ENCODE data around the gene ERVFRD-1.
"Not testable (repeated sequence)": the region's sequence is repeated elsewhere in the genome, so short reads cannot be mapped to it uniquely, and the experiment has no call there.

Gene ERVFRD-1

GRCh38 chr6:11087141-11087812, 24.2 kb downstream of the ERVFRD-1 start:
- not testable (repeated sequence) for DNase-seq (ENCODE audit: low spot score)

DNA sequence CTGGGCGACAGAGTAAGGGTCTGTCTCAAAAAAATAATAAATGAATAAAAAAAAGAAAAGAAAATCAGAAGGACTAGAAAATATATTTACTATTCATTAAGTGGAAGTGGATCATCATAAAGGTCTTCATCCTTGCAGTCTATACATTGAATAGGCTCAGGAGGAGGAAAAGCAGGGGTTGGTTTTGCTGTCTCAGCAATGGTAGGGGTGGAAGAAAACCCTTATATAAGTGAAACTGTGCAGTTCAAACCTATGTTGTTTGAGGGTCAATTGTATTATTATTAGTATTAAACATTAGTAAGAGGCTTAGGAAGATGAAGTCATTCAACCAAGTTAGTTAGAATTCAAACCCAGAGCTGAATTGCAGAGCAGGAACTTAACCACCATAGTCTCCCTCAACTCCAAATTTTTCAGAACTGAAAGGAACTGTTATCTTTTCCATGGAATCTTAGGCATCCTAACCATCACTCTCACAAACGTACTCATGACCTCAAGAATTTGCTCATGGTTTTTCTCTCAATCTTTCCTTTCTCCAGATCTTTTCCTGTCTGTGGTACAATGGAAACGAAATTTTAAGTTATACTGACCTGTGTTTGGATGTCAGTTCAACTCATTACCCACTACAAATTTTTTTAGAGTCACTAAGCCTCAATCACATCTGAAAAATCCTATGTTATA, 25.6 kb downstream of the ERVFRD-1 start:
- DNase-seq (ENCODE audit: low spot score): no peak

GRCh38 chr6:11083956-11084355, 27.6 kb downstream of the ERVFRD-1 start:
- DNase-seq (ENCODE audit: low spot score): no peak

DNA sequence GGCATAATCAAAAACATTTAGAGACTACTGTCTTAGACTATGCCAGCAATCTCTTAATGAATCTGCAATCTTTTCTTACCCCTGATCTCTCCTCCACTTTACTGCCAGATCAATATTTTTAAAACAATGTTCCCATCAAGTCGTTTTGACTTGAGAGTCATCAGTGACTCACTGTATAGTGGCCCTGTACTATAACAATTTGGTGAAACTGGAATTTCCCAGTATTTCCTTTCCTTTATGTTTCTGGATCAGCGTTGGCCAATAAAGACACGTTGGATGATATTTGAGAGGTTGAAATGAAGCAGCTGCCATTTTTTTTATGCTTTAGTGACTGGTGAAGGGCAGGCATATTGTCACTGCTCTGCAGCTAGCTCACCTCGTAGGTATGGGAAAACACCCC, 28.0 kb downstream of the ERVFRD-1 start:
- no peak for DNase-seq (ENCODE audit: low spot score)

GRCh38 chr6:11080296-11080695, 31.2 kb downstream of the ERVFRD-1 start:
- DNase-seq (ENCODE audit: low spot score): no peak

DNA sequence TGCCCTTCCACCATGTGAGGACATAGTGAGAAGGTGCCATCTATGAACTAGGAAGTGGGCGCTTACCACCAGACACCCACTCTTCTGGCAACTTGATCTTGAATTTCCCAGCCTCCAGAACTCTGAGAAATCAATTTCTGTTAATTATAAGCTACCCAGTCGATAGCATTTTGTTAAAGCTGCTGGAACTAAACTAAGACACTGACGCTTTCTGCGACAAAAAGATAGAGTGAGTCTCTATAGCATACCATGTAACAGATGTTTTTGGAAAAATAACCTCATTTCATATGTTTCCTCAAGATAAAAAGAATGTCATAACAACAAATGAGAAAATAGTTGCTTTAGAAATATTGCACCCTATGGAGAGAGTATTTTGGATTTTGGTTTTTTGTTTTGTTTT, 33.3 kb downstream of the ERVFRD-1 start:
- DNase-seq (ENCODE audit: low spot score): no peak

GRCh38 chr6:11076540-11076939, 35.0 kb downstream of the ERVFRD-1 start:
- DNase-seq (ENCODE audit: low spot score): no peak

GRCh38 chr6:11072101-11072500, 39.4 kb downstream of the ERVFRD-1 start:
- no peak for DNase-seq (ENCODE audit: low spot score)

GRCh38 chr6:11069760-11070159, 41.8 kb downstream of the ERVFRD-1 start:
- DNase-seq (ENCODE audit: low spot score): no peak

- no peak for DNase-seq (ENCODE audit: low spot score)
These were observed 44.2 kb downstream of the ERVFRD-1 start for GRCh38 chr6:11067348-11067747.

GRCh38 chr6:11066505-11067347, 44.8 kb downstream of the ERVFRD-1 start:
- DNase-seq (ENCODE audit: low spot score): no peak

DNA sequence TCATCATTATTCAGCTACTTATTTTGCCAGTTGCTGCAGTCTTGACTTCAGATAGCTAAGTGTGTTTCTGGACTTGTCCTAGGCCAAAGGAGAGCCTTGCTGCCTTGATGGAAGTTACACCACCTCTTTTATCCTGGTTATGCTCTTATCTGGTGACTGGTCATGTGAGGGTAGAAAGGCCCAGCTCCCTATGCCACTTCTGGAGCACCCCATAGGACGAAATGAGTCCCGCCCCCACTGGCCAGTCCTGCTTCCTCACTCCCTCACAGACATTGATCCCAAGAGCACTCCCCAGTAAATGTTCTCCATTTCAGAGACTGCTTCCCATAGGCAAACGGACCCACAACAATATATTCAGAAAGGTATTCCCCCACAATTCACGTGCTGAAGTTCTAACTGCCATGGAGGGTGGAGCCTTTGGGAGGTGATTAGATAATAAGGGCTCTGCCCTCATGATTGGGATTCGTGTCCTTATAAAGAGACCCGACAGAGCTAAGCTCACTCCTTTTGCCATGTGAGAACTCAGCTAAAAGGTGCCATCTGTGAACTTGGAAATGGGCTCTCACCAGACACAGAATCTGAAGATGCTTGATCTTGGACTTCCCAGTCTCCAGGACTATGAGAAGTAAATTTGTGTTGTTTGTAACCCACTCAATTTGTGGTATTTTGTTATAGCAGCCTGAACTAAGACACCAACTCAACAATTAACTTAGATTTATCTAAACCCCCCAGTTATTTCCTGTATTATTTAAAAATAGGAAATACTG, 45.9 kb downstream of the ERVFRD-1 start:
- no peak for DNase-seq (ENCODE audit: low spot score)

- DNase-seq (ENCODE audit: low spot score): no peak
These were observed 46.7 kb downstream of the ERVFRD-1 start for GRCh38 chr6:11064836-11065235.

GRCh38 chr6:11062715-11063114, 48.8 kb downstream of the ERVFRD-1 start:
- no peak for DNase-seq (ENCODE audit: low spot score)

GRCh38 chr6:11062083-11062482, 49.4 kb downstream of the ERVFRD-1 start:
- no peak for DNase-seq (ENCODE audit: low spot score)

DNA sequence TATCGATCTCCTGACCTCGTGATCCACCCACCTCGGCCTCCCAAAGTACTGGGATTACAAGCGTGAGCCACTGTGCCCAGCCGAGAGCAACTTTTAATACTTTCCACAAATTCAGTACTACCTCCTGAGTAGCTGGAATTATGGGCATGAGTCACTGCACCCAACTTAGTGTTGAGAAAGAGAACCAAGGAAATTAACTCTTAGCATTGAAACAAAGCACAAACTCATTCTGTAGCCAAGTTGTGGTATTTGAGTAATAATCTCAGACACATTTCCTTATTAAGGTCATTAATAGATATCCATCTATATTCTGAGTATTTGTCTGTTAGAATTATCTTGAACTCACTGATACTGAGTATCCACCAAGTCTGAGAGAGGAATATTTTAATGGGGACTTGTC, 53.1 kb downstream of the ERVFRD-1 start:
- DNase-seq (ENCODE audit: low spot score): no peak

GRCh38 chr6:11056871-11057270, 54.7 kb downstream of the ERVFRD-1 start:
- DNase-seq (ENCODE audit: low spot score): no peak

DNA sequence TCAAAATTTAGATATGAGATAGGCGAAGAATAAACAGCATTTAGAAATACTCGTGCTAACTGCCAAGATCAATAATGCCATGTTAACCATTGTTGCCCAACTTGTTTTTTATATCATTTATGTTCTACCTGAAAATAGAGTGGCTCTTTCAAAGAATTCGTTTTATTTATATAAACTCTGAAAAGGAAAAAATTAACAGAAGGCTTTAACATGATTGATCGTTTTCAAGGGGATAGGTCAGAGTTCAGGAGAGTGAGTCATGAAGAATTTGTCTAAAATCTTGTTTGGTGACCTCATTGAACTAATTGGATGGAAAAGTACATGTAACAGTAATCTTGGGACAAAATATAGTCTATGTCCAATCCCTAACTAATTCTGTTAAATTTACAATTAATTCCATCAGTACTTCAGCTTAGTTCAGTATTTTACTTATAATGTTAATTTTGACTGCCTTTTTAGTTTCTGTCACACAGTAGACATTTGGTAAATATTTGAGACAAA, 56.3 kb downstream of the ERVFRD-1 start:
- no peak for DNase-seq (ENCODE audit: low spot score)

DNA sequence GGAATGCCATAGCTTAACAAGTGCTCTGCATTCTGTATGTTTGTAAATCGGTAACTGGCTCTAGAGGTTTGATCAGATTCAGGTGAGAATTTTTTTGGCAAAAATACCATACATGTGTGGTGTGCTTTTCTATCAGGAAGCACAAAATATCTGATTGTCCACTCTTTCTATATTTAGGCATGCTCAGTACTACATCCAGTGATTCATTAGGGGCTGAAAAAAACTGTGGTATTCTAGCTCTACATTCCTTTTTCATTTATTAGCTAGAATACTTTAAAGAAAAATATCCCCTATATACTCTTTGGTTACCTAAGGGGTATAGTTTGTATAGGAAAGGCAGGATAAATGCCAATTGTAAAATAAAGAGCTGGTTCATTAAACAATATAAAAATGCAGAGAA, 56.8 kb downstream of the ERVFRD-1 start:
- no peak for DNase-seq (ENCODE audit: low spot score)

DNA sequence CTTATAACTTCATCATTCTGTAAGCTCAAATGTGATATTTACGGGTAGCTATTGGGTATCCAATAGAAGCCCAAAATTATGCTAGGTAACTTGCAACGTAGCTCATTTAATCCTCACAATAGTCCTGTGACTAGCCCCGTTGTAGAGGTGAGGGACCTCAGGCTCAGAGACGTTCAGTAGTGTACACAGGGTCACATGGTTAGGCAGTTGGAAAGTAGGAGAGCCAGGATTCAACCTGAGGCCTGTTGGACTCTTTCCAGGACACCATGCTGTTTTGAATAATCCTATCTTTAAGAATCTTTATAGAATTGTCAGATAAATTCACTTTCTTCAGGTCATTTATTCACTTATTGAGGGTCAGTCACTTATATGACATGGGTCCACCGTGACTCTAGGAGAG, 58.2 kb downstream of the ERVFRD-1 start:
- no peak for DNase-seq (ENCODE audit: low spot score)
